ENCODE data around the gene ZNF385B.

Gene ZNF385B

DNA sequence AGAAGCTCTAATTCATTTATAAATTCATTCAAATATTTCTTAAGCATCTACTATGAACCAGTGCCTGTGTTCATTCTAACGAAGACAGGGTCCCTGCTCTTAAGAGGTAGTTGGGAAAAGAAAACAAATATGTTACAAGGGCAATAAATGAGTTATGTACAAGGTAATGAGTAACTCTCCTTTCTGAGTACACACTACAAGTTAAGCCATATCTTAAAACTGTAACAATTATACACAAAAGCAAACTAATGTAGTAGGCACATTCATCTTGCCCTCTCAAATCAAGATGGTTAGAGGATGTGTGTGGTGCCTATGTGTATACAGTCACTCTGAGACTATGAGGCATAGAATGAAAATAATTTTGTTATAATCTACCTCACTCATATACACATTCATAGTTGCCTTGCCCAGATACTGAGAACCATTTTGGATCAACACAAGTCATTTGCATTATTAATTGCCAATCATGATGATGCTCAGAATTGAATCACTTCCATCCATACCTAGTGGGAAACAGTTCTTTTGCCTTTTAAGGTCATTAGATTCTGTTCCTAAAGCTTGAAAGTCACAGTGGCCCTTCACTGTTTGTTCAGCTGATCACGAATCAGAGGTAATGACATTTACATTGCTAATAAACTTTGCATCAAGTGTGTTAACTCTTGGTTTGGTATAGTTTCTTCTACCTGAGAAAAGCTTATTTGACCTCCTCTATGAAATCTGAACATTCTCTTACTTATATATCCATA, 283.1 kb downstream of the ZNF385B start:
- H2AK5ac ChIP-seq (ENCODE audit: low read length, severe bottlenecking) = peak overlapping the region; percentile 26
- no peak overlapping the region for H2BK12ac ChIP-seq (ENCODE audit: low read length in 2 of 2)
- DNase-seq = no peak
- WGBS = no CpG with 5 or more reads among the region's 2 CpGs
- H3K36me3 ChIP-seq (ENCODE audit: control insufficient read depth in 1 of 2, insufficient read depth in 2 of 2, low read depth in 1 of 2, low read length in 2 of 2) = no peaks in the 10 kb centered on the region
- no peaks in the 10 kb centered on the region for H3K9me3 ChIP-seq (ENCODE audit: control insufficient read depth, low read length)
- H3K14ac ChIP-seq (ENCODE audit: low read length in 2 of 2) = no peak overlapping the region
- no peak overlapping the region for H2BK120ac ChIP-seq (ENCODE audit: low read depth, low read length)
- H3K4me2 ChIP-seq (ENCODE audit: low read length, poor library complexity, severe bottlenecking) = no peak overlapping the region
- H2BK5ac ChIP-seq (ENCODE audit: low read depth, low read length, poor library complexity, severe bottlenecking) = no peak overlapping the region
- H3K23ac ChIP-seq (ENCODE audit: low read length in 2 of 2) = no peak overlapping the region
- no peaks in the 10 kb centered on the region for H3K4me1 ChIP-seq (ENCODE audit: control insufficient read depth, insufficient read depth, low read depth, low read length)
- H4K8ac ChIP-seq (ENCODE audit: low read length) = no peak overlapping the region
- H3K4me3 ChIP-seq (ENCODE audit: insufficient read depth in 1 of 2, low read depth in 1 of 2, low read length in 2 of 2) = no peak overlapping the region
- H3K27ac ChIP-seq (ENCODE audit: low read length, poor library complexity, severe bottlenecking) = no peak overlapping the region
- H4K91ac ChIP-seq (ENCODE audit: low read length) = no peak overlapping the region
- no peak overlapping the region for H3K4ac ChIP-seq (ENCODE audit: low read depth in 1 of 2, low read length in 2 of 2)
- no peak overlapping the region for H3K18ac ChIP-seq (ENCODE audit: low read depth in 1 of 2, low read length in 2 of 2)
- no peak overlapping the region for H2BK15ac ChIP-seq (ENCODE audit: low read depth, poor library complexity, severe bottlenecking)
- H3K79me1 ChIP-seq (replicated peaks; ENCODE audit: low read length, poor library complexity, severe bottlenecking) = no peaks in the 10 kb centered on the region
- no peak overlapping the region for H2AFZ ChIP-seq (ENCODE audit: low read depth, low read length)
- no peaks in the 10 kb centered on the region for H3K27me3 ChIP-seq (ENCODE audit: control insufficient read depth in 1 of 2, insufficient read depth in 1 of 2, low read length in 2 of 2)
- H3K9ac ChIP-seq (ENCODE audit: low read length) = no peak overlapping the region

DNA sequence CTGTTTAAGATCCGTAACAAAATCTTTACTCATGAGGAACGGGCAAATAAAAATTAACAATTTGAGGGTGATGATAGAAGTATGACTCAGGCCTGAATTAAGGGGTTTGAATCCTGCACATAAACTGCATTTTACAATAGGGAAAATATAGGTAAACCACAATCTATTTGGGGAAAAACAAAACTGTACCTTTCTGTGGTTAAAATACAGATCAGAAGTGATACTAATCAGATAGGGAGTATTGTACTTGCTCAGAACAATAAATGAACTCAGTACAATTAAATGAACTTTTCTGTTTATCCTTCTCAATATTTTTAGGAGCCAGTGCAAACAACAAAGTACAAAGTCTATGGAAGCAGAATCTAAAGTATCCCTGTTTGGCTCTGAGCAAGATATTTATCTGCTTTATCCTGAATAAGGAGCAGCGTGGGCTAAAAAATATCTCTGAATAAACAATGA, 287.3 kb downstream of the ZNF385B start:
- Histone ChIP-seq H3K36me3 (ENCODE audit: control insufficient read depth in 1 of 2, insufficient read depth in 2 of 2, low read depth in 1 of 2, low read length in 2 of 2) (no peaks in the 10 kb centered on the region), H2BK120ac (ENCODE audit: low read depth, low read length) (no peak overlapping the region), H3K4ac (ENCODE audit: low read depth in 1 of 2, low read length in 2 of 2) (no peak overlapping the region), H3K27ac (ENCODE audit: low read length, poor library complexity, severe bottlenecking) (no peak overlapping the region), H3K23ac (ENCODE audit: low read length in 2 of 2) (no peak overlapping the region), H2AFZ (ENCODE audit: low read depth, low read length) (no peak overlapping the region), H2AK5ac (ENCODE audit: low read length, severe bottlenecking) (no peak overlapping the region), H3K4me1 (ENCODE audit: control insufficient read depth, insufficient read depth, low read depth, low read length) (no peaks in the 10 kb centered on the region), H4K8ac (ENCODE audit: low read length) (no peak overlapping the region), H3K27me3 (ENCODE audit: control insufficient read depth in 1 of 2, insufficient read depth in 1 of 2, low read length in 2 of 2) (no peaks in the 10 kb centered on the region), H2BK15ac (ENCODE audit: low read depth, poor library complexity, severe bottlenecking) (no peak overlapping the region), H3K9me3 (ENCODE audit: control insufficient read depth, low read length) (no peaks in the 10 kb centered on the region), H3K4me3 (ENCODE audit: insufficient read depth in 1 of 2, low read depth in 1 of 2, low read length in 2 of 2) (no peak overlapping the region), H4K91ac (ENCODE audit: low read length) (no peak overlapping the region), H3K79me1 (replicated peaks; ENCODE audit: low read length, poor library complexity, severe bottlenecking) (no peaks in the 10 kb centered on the region), H3K18ac (ENCODE audit: low read depth in 1 of 2, low read length in 2 of 2) (no peak overlapping the region), H2BK12ac (ENCODE audit: low read length in 2 of 2) (no peak overlapping the region), H3K4me2 (ENCODE audit: low read length, poor library complexity, severe bottlenecking) (no peak overlapping the region), H3K14ac (ENCODE audit: low read length in 2 of 2) (no peak overlapping the region), H2BK5ac (ENCODE audit: low read depth, low read length, poor library complexity, severe bottlenecking) (no peak overlapping the region), H3K9ac (ENCODE audit: low read length) (no peak overlapping the region)
- no CpG with 5 or more reads among the region's 3 CpGs for WGBS
- no peak for DNase-seq

- no peak for DNase-seq
- no peak overlapping the region for H3K14ac ChIP-seq (ENCODE audit: low read length in 2 of 2)
- no peak overlapping the region for H3K9ac ChIP-seq (ENCODE audit: low read length)
- no peak overlapping the region for H2BK15ac ChIP-seq (ENCODE audit: low read depth, poor library complexity, severe bottlenecking)
- H3K4ac ChIP-seq (ENCODE audit: low read depth in 1 of 2, low read length in 2 of 2) = no peak overlapping the region
- H3K4me2 ChIP-seq (ENCODE audit: low read length, poor library complexity, severe bottlenecking) = no peak overlapping the region
- H3K36me3 ChIP-seq (ENCODE audit: control insufficient read depth in 1 of 2, insufficient read depth in 2 of 2, low read depth in 1 of 2, low read length in 2 of 2) = no peaks in the 10 kb centered on the region
- no peaks in the 10 kb centered on the region for H3K4me1 ChIP-seq (ENCODE audit: control insufficient read depth, insufficient read depth, low read depth, low read length)
- no peak overlapping the region for H2BK12ac ChIP-seq (ENCODE audit: low read length in 2 of 2)
- no peak overlapping the region for H3K23ac ChIP-seq (ENCODE audit: low read length in 2 of 2)
- no peak overlapping the region for H2BK5ac ChIP-seq (ENCODE audit: low read depth, low read length, poor library complexity, severe bottlenecking)
- H3K27ac ChIP-seq (ENCODE audit: low read length, poor library complexity, severe bottlenecking) = no peak overlapping the region
- WGBS = 73% methylated on average over 1 of the region's 2 CpGs
- no peak overlapping the region for H4K91ac ChIP-seq (ENCODE audit: low read length)
- H3K4me3 ChIP-seq (ENCODE audit: insufficient read depth in 1 of 2, low read depth in 1 of 2, low read length in 2 of 2) = no peak overlapping the region
- H3K18ac ChIP-seq (ENCODE audit: low read depth in 1 of 2, low read length in 2 of 2) = no peak overlapping the region
- no peak overlapping the region for H2BK120ac ChIP-seq (ENCODE audit: low read depth, low read length)
- H2AFZ ChIP-seq (ENCODE audit: low read depth, low read length) = no peak overlapping the region
- no peaks in the 10 kb centered on the region for H3K27me3 ChIP-seq (ENCODE audit: control insufficient read depth in 1 of 2, insufficient read depth in 1 of 2, low read length in 2 of 2)
- H3K9me3 ChIP-seq (ENCODE audit: control insufficient read depth, low read length) = no peaks in the 10 kb centered on the region
- no peak overlapping the region for H2AK5ac ChIP-seq (ENCODE audit: low read length, severe bottlenecking)
- no peak overlapping the region for H4K8ac ChIP-seq (ENCODE audit: low read length)
- H3K79me1 ChIP-seq (replicated peaks; ENCODE audit: low read length, poor library complexity, severe bottlenecking) = no peaks in the 10 kb centered on the region
Measured at GRCh38 chr2:179572544-179572943, 288.9 kb downstream of the ZNF385B start.

DNA sequence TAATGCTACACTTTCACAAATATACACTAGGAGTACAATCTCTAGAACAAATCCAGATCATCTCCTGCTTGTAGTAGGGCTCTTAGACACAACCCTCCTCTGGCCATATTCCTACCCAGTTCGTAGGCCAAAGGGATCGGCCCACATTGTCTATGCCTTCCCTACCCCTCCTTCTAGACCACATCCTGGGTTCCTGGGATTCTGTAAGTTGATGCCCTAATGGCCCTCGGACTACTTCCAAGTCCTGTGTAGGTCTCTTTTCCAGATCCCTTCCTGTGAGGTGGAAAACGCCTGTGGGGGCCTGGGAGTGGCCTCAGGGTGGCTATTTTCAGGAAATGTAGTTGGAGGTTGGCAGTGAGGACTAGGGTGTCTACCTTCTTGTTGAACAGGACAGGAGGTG, 289.7 kb downstream of the ZNF385B start:
- Histone ChIP-seq H3K27ac (ENCODE audit: low read length, poor library complexity, severe bottlenecking) (no peak overlapping the region), H3K4me1 (ENCODE audit: control insufficient read depth, insufficient read depth, low read depth, low read length) (no peaks in the 10 kb centered on the region), H3K79me1 (replicated peaks; ENCODE audit: low read length, poor library complexity, severe bottlenecking) (no peaks in the 10 kb centered on the region), H3K14ac (ENCODE audit: low read length in 2 of 2) (no peak overlapping the region), H3K23ac (ENCODE audit: low read length in 2 of 2) (no peak overlapping the region), H3K18ac (ENCODE audit: low read depth in 1 of 2, low read length in 2 of 2) (no peak overlapping the region), H2BK120ac (ENCODE audit: low read depth, low read length) (no peak overlapping the region), H3K4ac (ENCODE audit: low read depth in 1 of 2, low read length in 2 of 2) (no peak overlapping the region), H3K4me2 (ENCODE audit: low read length, poor library complexity, severe bottlenecking) (no peak overlapping the region), H4K8ac (ENCODE audit: low read length) (no peak overlapping the region), H2AFZ (ENCODE audit: low read depth, low read length) (no peak overlapping the region), H2BK5ac (ENCODE audit: low read depth, low read length, poor library complexity, severe bottlenecking) (no peak overlapping the region), H3K36me3 (ENCODE audit: control insufficient read depth in 1 of 2, insufficient read depth in 2 of 2, low read depth in 1 of 2, low read length in 2 of 2) (no peaks in the 10 kb centered on the region), H3K9ac (ENCODE audit: low read length) (no peak overlapping the region), H2BK15ac (ENCODE audit: low read depth, poor library complexity, severe bottlenecking) (no peak overlapping the region), H2AK5ac (ENCODE audit: low read length, severe bottlenecking) (peak overlapping the region; percentile 27), H3K4me3 (ENCODE audit: insufficient read depth in 1 of 2, low read depth in 1 of 2, low read length in 2 of 2) (no peak overlapping the region), H2BK12ac (ENCODE audit: low read length in 2 of 2) (no peak overlapping the region), H3K9me3 (ENCODE audit: control insufficient read depth, low read length) (no peaks in the 10 kb centered on the region), H4K91ac (ENCODE audit: low read length) (no peak overlapping the region), H3K27me3 (ENCODE audit: control insufficient read depth in 1 of 2, insufficient read depth in 1 of 2, low read length in 2 of 2) (no peaks in the 10 kb centered on the region)
- WGBS = 77% methylated on average over 4 of the region's 4 CpGs
- no peak for DNase-seq
